NCI-H1092 treated with DMSO at 0.1 percent for 48 hours (cell line): ENCODE measurements around the gene IGDCC3.

Source experiments
- DNase-seq: peaks from one replicate; lab custom pipeline; 2025; lab: John Stamatoyannopoulos, UW

Gene IGDCC3

DNA sequence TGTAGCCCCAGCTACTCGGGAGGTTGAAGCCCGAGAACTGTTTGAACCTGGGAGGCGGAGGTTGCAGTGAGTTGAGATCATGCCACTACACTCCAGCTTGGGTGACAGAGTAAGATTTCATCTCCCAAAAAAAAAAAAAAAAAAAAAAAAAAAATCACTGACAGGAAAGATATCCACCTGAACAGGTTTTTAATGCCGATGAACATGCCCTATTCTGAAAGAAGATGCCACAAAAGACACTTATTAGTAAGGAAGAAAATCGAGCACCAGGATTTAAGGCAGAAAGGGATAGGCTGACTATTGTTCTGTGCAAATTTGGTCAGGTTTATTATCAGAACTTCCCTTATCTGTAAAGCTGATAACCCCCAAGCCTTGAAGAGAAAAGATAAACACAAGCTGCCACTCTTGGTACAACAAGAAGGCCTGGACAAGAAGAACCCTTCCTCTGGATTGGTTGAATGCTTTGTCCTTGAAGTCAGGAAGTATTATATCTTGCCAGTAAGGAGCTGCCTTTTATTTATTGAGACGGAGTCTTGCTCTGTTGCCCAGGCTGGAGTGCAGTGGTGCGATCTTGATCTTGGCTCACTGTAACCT lies 88.4 kb downstream of the IGDCC3 start:
- no peak for DNase-seq

DNA sequence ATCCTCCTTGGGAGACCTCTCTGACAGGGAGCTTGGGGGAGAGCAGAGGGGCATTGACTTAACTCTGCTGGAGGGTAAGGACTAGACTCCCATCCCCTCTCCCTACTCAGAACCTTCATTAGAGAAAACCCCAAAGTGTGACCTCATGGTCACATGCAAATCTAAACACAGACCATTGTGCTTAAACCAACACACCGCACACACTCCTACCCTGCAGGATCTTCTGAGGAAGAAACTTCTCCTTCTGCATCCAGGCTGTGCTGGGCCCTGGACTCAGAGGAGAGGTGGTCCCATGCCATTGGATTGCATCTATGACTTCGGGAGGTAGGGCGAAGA lies 90.3 kb downstream of the IGDCC3 start:
- no peak for DNase-seq

DNA sequence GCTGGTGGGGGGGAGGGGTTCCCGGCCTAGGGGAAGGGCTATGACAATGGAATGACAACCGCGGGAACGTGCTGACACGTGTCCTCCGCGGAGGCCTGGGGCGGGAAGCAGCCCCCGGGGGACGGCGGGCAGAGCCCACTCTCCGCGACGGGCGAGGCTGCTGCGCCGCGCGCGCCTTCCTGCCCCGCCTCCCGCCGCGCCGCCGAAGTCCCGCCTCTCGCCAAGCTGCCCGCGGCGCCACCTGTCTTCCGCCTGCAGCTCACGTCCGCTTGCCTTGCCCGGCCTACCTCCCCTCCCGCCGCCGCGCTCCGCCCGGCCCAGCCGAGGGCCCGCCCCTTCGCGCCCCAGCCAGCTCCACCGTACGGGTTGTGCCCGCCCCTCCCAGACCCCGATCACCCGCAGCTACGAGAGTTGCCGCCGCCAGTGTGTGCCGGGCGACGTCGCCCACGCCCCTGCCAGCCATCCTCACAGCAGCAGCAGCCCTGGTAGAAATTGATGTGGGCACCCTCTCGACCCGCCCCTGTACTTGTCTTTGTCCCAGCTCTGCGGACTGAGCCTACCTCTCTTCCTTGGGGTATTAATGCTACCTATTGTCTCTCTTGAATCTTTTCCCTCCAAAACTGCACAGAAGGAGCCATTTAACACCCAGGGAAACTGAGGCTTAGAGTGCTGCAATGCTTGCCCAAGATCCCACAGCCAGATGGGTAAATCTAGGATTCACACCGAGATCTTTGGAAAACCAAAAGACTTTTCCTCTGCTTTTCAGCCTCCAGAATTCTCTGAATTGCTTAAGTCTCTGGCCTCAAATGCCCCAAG lies 90.9 kb downstream of the IGDCC3 start, which contains the start of gene PARP16:
TSS of gene PARP16 (minus strand) at position 180 of the 816 bp plus-strand sequence. CDS start 457 bp downstream, outside the sequence.
- peak; percentile 86 for DNase-seq

DNA sequence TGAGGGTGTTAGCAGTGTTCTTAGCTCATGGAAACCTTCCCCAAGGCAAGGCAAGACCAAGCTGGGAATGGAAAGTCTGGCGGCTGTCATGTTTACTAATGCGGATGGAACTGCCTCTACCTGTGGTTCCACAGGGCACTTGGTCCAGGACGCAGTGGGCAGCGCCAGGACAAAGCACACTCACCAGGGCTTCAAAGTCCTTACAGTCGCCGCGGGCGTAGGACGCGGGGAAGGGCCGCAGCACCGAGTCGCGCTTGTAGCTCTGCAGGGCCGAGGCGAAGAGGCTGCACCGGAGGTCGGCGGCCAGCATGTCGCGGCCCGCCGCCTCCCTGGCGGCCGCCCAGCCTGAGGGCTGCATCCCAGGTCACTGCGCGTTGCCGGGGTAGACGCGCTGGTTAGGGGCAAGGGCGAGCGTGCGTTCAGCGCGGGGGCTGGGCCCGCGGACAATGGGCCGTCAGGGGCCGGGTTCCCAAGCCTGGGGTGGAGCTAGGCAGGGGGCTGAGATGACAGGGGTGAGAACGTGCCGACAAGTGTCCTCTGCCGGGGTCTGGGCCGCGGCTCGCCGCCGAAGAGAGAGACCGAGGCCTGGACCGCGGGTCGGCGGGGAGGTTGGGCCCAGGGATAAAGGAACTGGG lies 91.6 kb downstream of the IGDCC3 start:
- DNase-seq: peak; percentile 78

DNA sequence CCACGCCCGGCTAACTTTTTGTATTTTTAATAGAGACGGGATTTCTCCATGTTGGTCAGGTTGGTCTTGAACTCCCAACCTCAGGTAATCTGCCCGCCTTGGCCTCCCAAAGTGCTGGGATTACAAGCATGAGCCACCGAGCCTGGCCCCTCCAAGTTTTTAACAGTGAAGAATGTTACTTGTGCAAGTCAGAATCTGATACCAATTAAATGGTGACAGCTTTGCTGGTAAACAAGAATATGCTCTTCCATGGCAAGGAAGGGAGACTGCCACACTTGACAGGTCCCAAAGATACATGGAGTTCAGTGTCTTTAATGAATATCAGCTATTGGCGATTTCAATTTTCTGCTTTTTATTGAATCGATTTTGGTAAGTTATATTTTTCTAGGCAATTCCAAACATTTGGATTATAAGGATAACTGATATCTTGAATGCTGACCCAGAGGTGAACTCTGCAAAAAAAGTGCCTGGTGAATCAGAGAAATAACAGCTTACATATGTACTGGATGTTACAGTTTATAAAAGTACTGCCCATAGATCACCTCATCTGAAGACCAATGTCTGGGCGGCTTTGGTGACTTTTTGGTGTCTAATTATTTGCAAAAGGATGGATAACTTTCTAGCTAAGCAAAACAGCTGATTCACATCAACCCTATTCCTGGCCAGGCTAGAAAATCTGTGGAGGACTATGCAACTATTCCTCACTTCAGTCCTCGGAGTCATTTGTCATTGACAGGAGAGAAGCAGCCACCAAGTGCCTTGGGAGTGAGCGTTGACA lies 92.3 kb downstream of the IGDCC3 start:
- no peak for DNase-seq

DNA sequence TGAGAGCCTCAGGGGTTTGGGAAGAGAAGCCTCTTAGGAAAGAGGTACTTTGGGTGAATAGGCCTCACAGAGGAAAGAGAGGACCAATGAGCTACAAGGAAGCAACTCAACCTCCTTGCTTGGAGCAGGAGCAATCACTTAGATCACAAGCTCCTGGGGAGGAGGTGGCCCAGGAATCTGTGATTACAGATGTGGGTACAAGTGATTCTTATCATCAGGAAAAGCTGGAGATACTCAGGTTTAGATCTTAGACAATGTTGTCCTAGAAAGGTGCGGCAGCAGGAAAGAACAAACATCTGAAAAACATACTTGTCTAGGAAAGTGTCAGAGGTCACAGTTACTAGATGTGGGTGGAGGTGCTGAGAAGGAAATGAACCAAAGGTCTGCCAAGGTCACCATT lies 99.3 kb downstream of the IGDCC3 start:
- DNase-seq: no peak
